Measurements from ENCODE around the gene EDC3. TPM values are rescaled to one million over a fixed set of nuclear protein-coding genes. Genes with fewer than 3 reads are reported as not detected.

EDC3 gene
- total RNA-seq, 1 experiment from 2014 or later, result 62.0 TPM

DNA sequence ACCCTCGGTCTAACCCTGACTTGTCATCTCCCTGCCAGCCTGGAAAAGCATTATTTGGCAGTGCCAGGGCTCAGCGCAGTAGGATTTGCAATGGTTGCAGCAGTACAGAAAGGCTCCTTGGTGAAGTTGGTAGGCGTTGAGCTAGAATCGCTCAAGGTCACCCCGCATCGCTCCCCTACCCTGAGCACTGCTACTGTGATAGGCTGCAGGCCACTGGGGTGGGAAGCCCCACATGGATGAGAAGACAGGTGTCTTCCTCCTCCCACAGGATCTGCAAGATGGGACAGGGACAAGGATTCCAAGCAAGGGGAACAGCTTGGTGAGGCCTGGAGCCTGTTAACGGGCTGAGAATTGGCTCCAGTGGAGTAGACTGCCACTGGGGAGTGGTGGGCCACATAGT, 69.5 kb downstream of the EDC3 start:
- CTCF ChIA-PET, result interaction anchor here (1.2 kb wide), 1 partner anchor 143 kb away, joined by 4 read pairs; no protein-coding TSS in a partner anchor
- H3K36me3 Mint-ChIP-seq (ENCODE audit: insufficient read depth, unreplicated experiment), result peaks cover 99% of the 10 kb centered on the region

DNA sequence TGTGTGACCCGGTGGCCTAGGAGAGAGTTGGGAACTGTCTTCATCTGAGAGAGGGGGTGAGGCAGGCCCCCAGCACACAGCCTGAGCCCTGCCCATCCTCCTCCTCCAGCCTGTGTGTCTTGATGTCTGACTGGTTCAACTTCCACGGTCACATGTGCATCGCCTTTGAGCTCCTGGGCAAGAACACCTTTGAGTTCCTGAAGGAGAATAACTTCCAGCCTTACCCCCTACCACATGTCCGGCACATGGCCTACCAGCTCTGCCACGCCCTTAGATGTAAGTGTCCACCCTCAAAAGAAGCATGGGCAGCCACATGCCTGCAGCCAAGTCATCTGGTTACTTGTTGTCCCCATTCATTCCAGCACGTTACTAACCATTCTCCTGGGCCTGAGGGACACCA, 70.1 kb downstream of the EDC3 start:
- intact Hi-C loops (cut with micrococcal nuclease; ENCODE audit: unreplicated experiment), result no loop called here
- Mint-ChIP-seq H3K4me3 (ENCODE audit: unreplicated experiment) (no peak overlapping the region), H3K4me1 (ENCODE audit: low read depth, unreplicated experiment) (peaks cover 11% of the 10 kb centered on the region), H3K36me3 (ENCODE audit: insufficient read depth, unreplicated experiment) (peaks cover 99% of the 10 kb centered on the region), H3K27me3 (ENCODE audit: insufficient read depth, unreplicated experiment) (no peaks in the 10 kb centered on the region), H3K27ac (ENCODE audit: unreplicated experiment) (no peak overlapping the region), H3K9me3 (ENCODE audit: unreplicated experiment) (no peaks in the 10 kb centered on the region)
- H3K9me3 ChIP-seq, result no peaks in the 10 kb centered on the region
- POLR2A ChIA-PET, result no interaction called here
- no peak for TF ChIP-seq CTCF (IDR thresholded peaks at IDR 0.05; ENCODE audit: insufficient read depth in 1 of 2, low read depth in 1 of 2, low read length in 1 of 2, severe bottlenecking in 1 of 2, unreplicated experiment in 1 of 2)
- H3K27me3 ChIP-seq (replicated peaks; ENCODE audit: control insufficient read depth, insufficient read depth, low read length), result no peaks in the 10 kb centered on the region
- BruUV-seq (replicated peaks), result no TSS peak
- H3K4me1 ChIP-seq, result no peaks in the 10 kb centered on the region
- CTCF ChIA-PET, result interaction anchor here (0.9 to 1.0 kb wide), 2 partner anchors 143 to 146 kb away, joined by 3 read pairs; no protein-coding TSS in a partner anchor
- no peak overlapping the region for H3K4me3 ChIP-seq (ENCODE audit: low read depth, low read length)
- DNase-seq, result no peak
- peaks cover 12% of the 10 kb centered on the region for H3K36me3 ChIP-seq (ENCODE audit: control insufficient read depth, insufficient read depth, low read length)

More for the DNA sequence above, 69.5 kb downstream of the EDC3 start:
- Mint-ChIP-seq H3K27ac (ENCODE audit: unreplicated experiment) (no peak overlapping the region), H3K4me3 (ENCODE audit: unreplicated experiment) (no peak overlapping the region), H3K4me1 (ENCODE audit: low read depth, unreplicated experiment) (peaks cover 11% of the 10 kb centered on the region), H3K9me3 (ENCODE audit: unreplicated experiment) (no peaks in the 10 kb centered on the region), H3K27me3 (ENCODE audit: insufficient read depth, unreplicated experiment) (no peaks in the 10 kb centered on the region)
- H3K4me3 ChIP-seq (ENCODE audit: low read depth, low read length), result no peak overlapping the region
- H3K27me3 ChIP-seq (replicated peaks; ENCODE audit: control insufficient read depth, insufficient read depth, low read length), result no peaks in the 10 kb centered on the region
- H3K4me1 ChIP-seq, result no peaks in the 10 kb centered on the region
- intact Hi-C loops (cut with micrococcal nuclease; ENCODE audit: unreplicated experiment), result no loop called here
- H3K9me3 ChIP-seq, result no peaks in the 10 kb centered on the region
- BruUV-seq (replicated peaks), result no TSS peak
- TF ChIP-seq CTCF (IDR thresholded peaks at IDR 0.05; ENCODE audit: insufficient read depth in 1 of 2, low read depth in 1 of 2, low read length in 1 of 2, severe bottlenecking in 1 of 2, unreplicated experiment in 1 of 2), result no peak
- POLR2A ChIA-PET, result no interaction called here
- peaks cover 12% of the 10 kb centered on the region for H3K36me3 ChIP-seq (ENCODE audit: control insufficient read depth, insufficient read depth, low read length)
- no peak for DNase-seq

- ChIA-PET POLR2A (no interaction called here), CTCF (no interaction called here)
- intact Hi-C loops (cut with micrococcal nuclease; ENCODE audit: unreplicated experiment), result no loop called here
- Histone ChIP-seq H3K4me3 (ENCODE audit: low read depth, low read length) (no peak overlapping the region), H3K4me1 (no peaks in the 10 kb centered on the region), H3K27me3 (replicated peaks; ENCODE audit: control insufficient read depth, insufficient read depth, low read length) (no peaks in the 10 kb centered on the region), H3K9me3 (no peaks in the 10 kb centered on the region), H3K36me3 (ENCODE audit: control insufficient read depth, insufficient read depth, low read length) (peaks cover 11% of the 10 kb centered on the region)
- no peaks in the 10 kb centered on the region for H3K9me3 Mint-ChIP-seq (ENCODE audit: unreplicated experiment)
- H3K4me1 Mint-ChIP-seq (ENCODE audit: low read depth, unreplicated experiment), result peaks cover 11% of the 10 kb centered on the region
- no peak overlapping the region for H3K4me3 Mint-ChIP-seq (ENCODE audit: unreplicated experiment)
- H3K27me3 Mint-ChIP-seq (ENCODE audit: insufficient read depth, unreplicated experiment), result no peaks in the 10 kb centered on the region
- H3K27ac Mint-ChIP-seq (ENCODE audit: unreplicated experiment), result no peak overlapping the region
- no peak for TF ChIP-seq CTCF (IDR thresholded peaks at IDR 0.05; ENCODE audit: insufficient read depth in 1 of 2, low read depth in 1 of 2, low read length in 1 of 2, severe bottlenecking in 1 of 2, unreplicated experiment in 1 of 2)
- H3K36me3 Mint-ChIP-seq (ENCODE audit: insufficient read depth, unreplicated experiment), result peaks cover 99% of the 10 kb centered on the region
- DNase-seq, result no peak
- no TSS peak for BruUV-seq (replicated peaks)
Observed at GRCh38 chr15:74624020-74624602, 71.7 kb downstream of the EDC3 start.

Measured in Caco-2 (cell line).